A673 (cell line): Measurements from ENCODE around the gene TCERG1L. TPM values are rescaled to one million over a fixed set of nuclear protein-coding genes. Genes with fewer than 3 reads are reported as not detected.

Experiments used
- BruUV-seq: library from RNA; stranded (reverse); fragments of 400-500 nt; replicated peaks from 2 replicates; lab custom pipeline; 2021; lab: Mats Ljungman, UMichigan
- CTCF ChIA-PET: fragments of 300-600 bp; sonication (Branson Sonifier 250); formaldehyde crosslinking; loops from one replicate; lab custom pipeline; 2022; ENCODE audit warnings: antibody characterized with exemption; lab: Charles Lee
- POLR2A ChIA-PET: fragments of 300-600 bp; sonication (Branson Sonifier 250); formaldehyde crosslinking; loops from one replicate; lab custom pipeline; 2022; ENCODE audit warnings: antibody characterized with exemption; ENCODE audit not compliant: low non-redundant PET; lab: Charles Lee
- DNase-seq: peaks from one replicate; pipeline ENCODE4 v3.0.0-alpha.2; 2015; ENCODE audit warnings: low spot score
- H3K27ac ChIP-seq: fragments of 200-600 bp; sonication (generic); 2 replicates; pipeline ENCODE4 v1.5.1; 2016; ENCODE audit warnings: mixed run types, low read depth, mild to moderate bottlenecking, mixed read lengths, antibody characterized with exemption, low read length; ENCODE audit not compliant: poor library complexity, severe bottlenecking
- H3K27me3 ChIP-seq: fragments of 200-600 bp; sonication (generic); replicated peaks from 2 replicates; pipeline ENCODE4 v1.6.1; 2017; ENCODE audit warnings: mixed run types, low read depth, mild to moderate bottlenecking, mixed read lengths, antibody characterized with exemption, low read length; ENCODE audit not compliant: insufficient read depth, poor library complexity
- H3K36me3 ChIP-seq: fragments of 200-600 bp; sonication (generic); 2 replicates; pipeline ENCODE4 v1.6.1; 2016; ENCODE audit warnings: mixed run types, mild to moderate bottlenecking, mixed read lengths, antibody characterized with exemption, low read length; ENCODE audit not compliant: insufficient read depth, poor library complexity, severe bottlenecking
- H3K4me1 ChIP-seq: fragments of 200-600 bp; sonication (generic); 2 replicates; pipeline ENCODE4 v1.6.1; 2017; ENCODE audit warnings: mixed run types, mild to moderate bottlenecking, mixed read lengths, antibody characterized with exemption, low read length; ENCODE audit not compliant: insufficient read depth, poor library complexity, severe bottlenecking
- H3K4me3 ChIP-seq: fragments of 200-600 bp; sonication (generic); 2 replicates; pipeline ENCODE4 v1.5.1; 2016; ENCODE audit warnings: low read depth, mixed run types, mild to moderate bottlenecking, mixed read lengths, low read length; ENCODE audit not compliant: poor library complexity, severe bottlenecking
- H3K9me3 ChIP-seq: fragments of 200-600 bp; sonication (generic); 2 replicates; pipeline ENCODE4 v1.6.1; 2016; ENCODE audit warnings: mixed run types, low read depth, mild to moderate bottlenecking, mixed read lengths, antibody characterized with exemption, low read length; ENCODE audit not compliant: poor library complexity, severe bottlenecking
- CTCF ChIP-seq: fragments of 300-800, 200-600 bp; sonication (generic); conservative IDR thresholded peaks from 2 replicates; pipeline ENCODE4 v1.5.1; 2017; ENCODE audit warnings: low read depth, mild to moderate bottlenecking, antibody characterized with exemption, low read length, moderate library complexity, mixed read lengths
- EZH2 ChIP-seq: fragments of 200-600 bp; sonication (generic); IDR thresholded peaks from 2 replicates; pipeline ENCODE4 v1.6.1; 2017; ENCODE audit warnings: borderline replicate concordance, low read depth, mild to moderate bottlenecking, mixed read lengths, antibody characterized with exemption, low read length; ENCODE audit not compliant: poor library complexity, severe bottlenecking
- intact Hi-C: fragments of 100-400 bp; cut with micrococcal nuclease; formaldehyde crosslinking; loops from one replicate; pipeline ENCODE4 v1.10.0; 2022; ENCODE audit not compliant: unreplicated experiment
- total RNA-seq: library from RNA; stranded (reverse); gene quantifications from 2 replicates; pipeline ENCODE4 v1.2.3, GENCODE V29; 2021

The TCERG1L gene
- total RNA-seq, 1 experiment from 2014 or later = 16.3 TPM

GRCh38 chr10:131117416-131118212 is 193.9 kb downstream of the TCERG1L start:
- ChIA-PET POLR2A (no interaction called here), CTCF (no interaction called here)
- H3K4me3 ChIP-seq = no peak overlapping the region
- DNase-seq = no peak
- intact Hi-C loops = no loop called here
- H3K9me3 ChIP-seq = no peaks in the 10 kb centered on the region
- no peaks in the 10 kb centered on the region for H3K4me1 ChIP-seq
- no peaks in the 10 kb centered on the region for H3K27me3 ChIP-seq
- no peak overlapping the region for H3K27ac ChIP-seq
- H3K36me3 ChIP-seq = no peaks in the 10 kb centered on the region
- no TSS peak for BruUV-seq
- TF ChIP-seq EZH2 = no peak
- TF ChIP-seq CTCF = no peak

GRCh38 chr10:131116991-131117375 is 194.5 kb downstream of the TCERG1L start:
- Histone ChIP-seq H3K36me3 (no peaks in the 10 kb centered on the region), H3K4me3 (no peak overlapping the region), H3K9me3 (no peaks in the 10 kb centered on the region), H3K4me1 (no peaks in the 10 kb centered on the region), H3K27ac (no peak overlapping the region), H3K27me3 (no peaks in the 10 kb centered on the region)
- intact Hi-C loops = no loop called here
- BruUV-seq = no TSS peak
- TF ChIP-seq CTCF (no peak), EZH2 (no peak)
- DNase-seq = no peak
- POLR2A ChIA-PET = no interaction called here
- CTCF ChIA-PET = no interaction called here

GRCh38 chr10:131116216-131116990 is 195.1 kb downstream of the TCERG1L start:
- H3K36me3 ChIP-seq = no peaks in the 10 kb centered on the region
- ChIA-PET CTCF (no interaction called here), POLR2A (no interaction called here)
- intact Hi-C loops = no loop called here
- H3K9me3 ChIP-seq = no peaks in the 10 kb centered on the region
- TF ChIP-seq CTCF (no peak), EZH2 (no peak)
- H3K4me1 ChIP-seq = no peaks in the 10 kb centered on the region
- no peak for DNase-seq
- BruUV-seq = no TSS peak
- H3K27ac ChIP-seq = no peak overlapping the region
- H3K27me3 ChIP-seq = no peaks in the 10 kb centered on the region
- H3K4me3 ChIP-seq = no peak overlapping the region
